GM18526 (cell line): ENCODE data around the gene PRKG1.

ENCODE experiments used
- POLR2A ChIP-seq: IDR thresholded peaks from 3 replicates; pipeline ENCODE4 v1.6.1; 2011; ENCODE audit not compliant: insufficient read length; ENCODE audit errors: extremely low read depth

The PRKG1 gene

GRCh38 chr10:51999096-51999495 lies 924.8 kb downstream of the PRKG1 start:
- no peak for TF ChIP-seq POLR2A

DNA sequence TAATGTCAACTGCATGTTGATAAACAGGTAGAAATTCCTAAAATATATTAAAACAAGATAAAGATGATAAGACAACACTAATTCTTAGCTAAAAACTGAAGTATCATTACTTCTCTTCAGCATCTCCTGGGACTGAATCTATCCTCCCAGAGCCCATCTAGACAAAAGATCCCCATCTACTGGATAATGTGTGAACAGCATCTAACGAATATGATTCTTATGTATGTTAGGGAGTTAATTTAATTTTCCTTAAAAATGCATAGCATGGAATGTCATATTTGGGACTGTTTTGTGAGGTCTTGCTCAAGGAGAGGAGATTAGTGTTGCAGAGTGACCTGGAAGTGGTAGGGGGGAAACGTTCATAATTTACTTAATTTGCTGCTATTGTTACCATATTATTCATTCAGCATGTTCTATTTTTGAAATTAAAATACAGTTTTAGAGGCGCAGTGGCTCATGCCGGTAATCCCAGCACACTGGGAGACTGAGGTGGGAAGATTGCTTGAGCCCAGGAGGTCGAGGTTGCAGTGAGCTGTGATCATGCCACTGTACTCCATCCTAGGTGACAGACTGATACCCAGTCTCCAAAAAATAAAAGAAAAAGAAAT lies 930.2 kb downstream of the PRKG1 start:
- TF ChIP-seq POLR2A = no peak

DNA sequence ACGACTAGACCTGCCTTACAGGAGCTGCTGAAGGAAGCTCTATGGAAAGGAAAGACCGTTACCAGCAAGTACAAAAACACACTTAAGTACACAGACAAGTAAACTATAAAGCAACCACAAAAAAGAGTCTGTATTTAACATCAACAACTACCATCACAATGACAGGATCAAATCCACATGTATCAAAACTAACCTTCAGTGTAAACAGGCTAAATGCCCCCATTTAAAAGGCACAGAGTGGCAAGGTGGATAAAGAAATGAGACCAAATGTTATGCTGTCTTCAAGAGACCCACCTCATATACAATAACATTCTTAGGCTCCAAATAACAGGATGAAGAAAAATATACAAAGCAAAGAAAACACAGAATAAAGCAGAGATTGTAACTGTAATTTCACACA lies 932.8 kb downstream of the PRKG1 start:
- no peak for TF ChIP-seq POLR2A

- no peak for TF ChIP-seq POLR2A
Observed at GRCh38 chr10:52011118-52011517, 936.8 kb downstream of the PRKG1 start.

DNA sequence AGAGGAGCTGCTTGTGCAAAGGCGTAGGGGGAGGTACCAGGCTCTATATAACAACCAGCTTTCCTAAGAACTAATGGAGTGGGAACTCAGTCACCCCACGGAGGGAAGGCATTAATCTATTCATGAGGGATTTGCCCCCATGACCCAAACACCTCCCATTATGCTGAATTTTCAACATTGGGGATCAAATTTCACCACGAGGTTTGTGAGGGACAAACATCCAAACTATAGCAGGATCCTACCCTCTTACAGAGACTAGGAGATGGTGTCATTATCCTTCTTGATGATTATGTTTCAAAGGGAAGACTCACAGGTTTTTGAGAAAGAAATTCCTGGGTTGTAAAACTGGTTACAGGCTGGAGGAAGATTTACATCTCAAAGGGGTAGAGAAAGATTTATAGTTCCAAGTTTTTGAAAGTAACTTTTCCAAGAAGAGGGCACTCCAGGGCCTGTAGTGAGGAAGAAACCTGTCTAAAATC lies 944.8 kb downstream of the PRKG1 start:
- TF ChIP-seq POLR2A = no peak

GRCh38 chr10:52019656-52020055 lies 945.4 kb downstream of the PRKG1 start:
- no peak for TF ChIP-seq POLR2A

GRCh38 chr10:52020173-52020572 lies 945.9 kb downstream of the PRKG1 start:
- no peak for TF ChIP-seq POLR2A

GRCh38 chr10:52020702-52021101 lies 946.4 kb downstream of the PRKG1 start:
- no peak for TF ChIP-seq POLR2A

- TF ChIP-seq POLR2A = no peak
Observed at GRCh38 chr10:52027055-52027705, 952.9 kb downstream of the PRKG1 start.

DNA sequence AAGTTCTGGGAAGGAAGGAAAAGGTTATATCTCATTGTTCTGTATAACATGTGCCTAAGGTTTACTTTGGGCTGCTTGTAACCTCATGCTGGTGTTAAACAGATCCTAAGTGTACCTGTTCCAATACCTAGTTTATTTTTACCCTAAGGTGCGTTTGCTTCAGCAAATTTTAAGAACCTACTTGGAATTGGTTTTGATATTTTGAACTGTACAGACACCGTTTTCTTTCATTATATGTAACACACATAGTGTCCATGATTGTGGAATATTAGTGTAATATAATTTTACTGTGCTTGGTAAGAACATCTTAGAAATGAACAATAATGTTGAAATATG lies 954.2 kb downstream of the PRKG1 start:
- TF ChIP-seq POLR2A = no peak

DNA sequence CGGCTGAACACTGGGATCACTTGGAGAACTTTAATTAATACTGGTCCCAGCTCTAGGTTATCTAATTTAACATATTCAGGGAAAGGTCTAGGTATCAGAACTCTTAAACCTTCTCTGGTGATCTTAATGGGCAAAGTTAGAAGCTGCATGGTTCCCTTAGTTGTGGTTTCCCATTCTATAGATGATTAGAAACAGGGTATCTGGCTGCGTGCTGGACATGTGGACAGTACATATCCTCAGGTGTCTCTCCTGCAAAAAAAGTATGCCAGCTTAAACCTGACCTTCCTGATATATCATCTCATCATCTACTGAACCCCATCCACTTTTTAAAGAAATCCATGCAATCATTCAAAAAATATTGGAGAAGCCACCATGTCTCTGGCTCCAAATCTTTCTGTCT lies 955.3 kb downstream of the PRKG1 start:
- TF ChIP-seq POLR2A = no peak

DNA sequence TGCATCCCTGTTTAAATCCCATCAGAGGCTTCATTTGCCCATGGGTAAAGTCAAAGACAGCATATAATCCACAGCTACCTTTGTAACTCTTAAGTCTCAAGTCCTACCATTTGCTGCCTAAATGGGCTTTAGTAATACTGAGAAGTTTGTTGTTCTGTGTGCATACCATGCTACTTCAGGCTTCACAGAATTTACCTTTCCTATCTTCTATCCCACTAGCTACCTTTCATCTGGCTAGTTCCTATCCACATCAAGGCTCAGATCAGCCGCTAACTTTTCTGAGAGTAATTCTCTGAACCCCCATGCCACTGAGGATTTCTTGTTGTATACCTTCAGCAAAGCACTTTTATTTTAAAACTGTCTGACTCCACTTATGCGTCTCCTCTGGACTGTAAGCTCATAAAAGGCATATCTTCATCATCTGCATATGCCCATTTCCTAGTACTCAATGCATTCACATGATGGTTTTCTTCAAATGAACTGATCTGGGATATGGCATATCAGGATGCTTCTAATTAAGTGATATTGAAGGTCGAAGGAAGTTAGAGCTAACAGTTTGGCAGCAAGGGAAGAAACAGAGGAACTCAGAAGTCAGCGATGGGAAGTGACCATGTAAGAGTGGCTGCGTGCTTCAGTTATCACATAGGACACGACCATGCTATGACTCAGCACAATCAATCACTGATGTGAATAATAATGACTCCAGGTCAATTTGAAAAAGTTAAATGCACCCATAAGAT lies 955.9 kb downstream of the PRKG1 start:
- TF ChIP-seq POLR2A = no peak

DNA sequence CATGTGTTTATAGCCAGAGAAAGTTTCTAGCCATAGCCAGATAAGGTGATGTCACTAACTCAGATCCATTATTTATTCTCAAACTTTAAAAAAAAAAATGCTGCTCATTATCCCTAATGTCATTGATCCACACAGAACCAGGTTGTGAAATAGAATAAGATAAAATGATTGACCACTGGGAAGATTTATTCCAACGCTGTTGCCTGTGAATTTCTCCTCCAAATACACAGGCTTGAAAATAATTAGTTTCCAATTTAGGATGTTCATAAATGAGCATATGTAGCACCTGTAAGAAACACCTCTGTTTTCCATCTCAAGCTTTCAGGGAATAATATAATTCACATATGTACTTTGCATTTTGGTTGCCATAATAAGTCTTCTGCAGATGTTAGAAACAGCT lies 956.7 kb downstream of the PRKG1 start:
- no peak for TF ChIP-seq POLR2A

DNA sequence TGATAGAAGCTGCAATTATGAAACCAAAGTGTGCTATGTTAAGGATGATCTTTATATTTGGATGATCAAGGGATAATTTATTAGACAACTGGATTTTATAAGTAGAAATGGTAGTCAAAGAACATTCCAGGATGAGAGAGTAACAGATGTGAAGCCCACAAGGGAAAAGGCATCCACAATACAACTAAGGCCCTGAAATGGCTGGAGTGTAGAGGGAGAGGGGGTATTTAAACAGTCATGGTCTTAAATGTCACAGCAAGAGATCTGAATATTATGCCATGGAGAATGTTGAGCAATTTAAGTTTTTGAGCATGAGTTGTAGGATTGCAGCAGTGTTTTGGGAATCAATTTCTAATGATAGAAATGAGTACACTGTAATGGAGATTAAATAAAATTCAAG lies 957.5 kb downstream of the PRKG1 start:
- TF ChIP-seq POLR2A = no peak

DNA sequence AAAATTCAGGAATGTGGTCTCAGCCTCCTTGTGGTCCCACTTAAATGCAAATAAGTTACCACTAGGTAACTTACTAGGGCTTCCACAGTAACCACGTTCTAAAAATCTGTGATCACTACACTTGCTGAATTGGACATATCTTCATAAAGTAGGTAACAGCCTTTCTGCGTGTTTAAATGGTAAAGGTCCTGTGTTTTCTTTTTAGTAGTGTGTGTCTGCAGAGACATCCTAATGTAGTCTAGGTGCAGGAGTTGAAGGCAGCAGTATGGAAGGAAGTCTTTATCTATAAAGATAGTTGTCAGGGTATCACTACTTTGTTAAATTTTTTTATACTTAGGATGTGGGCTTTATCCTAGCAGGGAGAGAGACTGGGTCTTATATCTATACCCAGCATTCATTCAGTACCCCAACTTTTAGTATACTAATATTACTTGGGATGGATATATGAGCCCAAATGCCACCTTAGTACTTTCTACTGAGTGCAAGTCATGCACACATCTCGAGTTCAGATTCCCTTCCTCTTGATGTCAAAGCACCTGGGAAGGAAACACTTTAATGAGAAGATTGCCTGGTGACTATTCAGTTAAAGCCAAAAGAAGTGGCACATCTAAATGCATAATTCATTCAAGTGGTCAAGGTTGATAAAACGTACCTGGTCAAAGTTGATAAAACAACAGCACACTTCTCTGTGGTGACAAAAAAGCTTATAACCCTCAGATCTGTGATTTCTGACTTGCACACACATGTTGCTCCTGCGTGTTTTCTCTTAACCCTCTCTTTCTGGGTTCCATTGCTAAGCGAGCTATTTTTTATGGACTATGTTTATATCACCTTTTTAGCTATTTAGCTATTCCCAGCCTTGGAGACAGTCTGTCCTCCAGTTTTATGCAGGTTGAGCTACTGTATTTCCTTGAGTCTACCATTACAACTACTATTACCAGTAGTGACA lies 958.7 kb downstream of the PRKG1 start:
- TF ChIP-seq POLR2A = no peak
